Mesothelial cell of epicardium (in vitro differentiated cells): ENCODE measurements around the gene ACOX2. TPM values are rescaled to one million over a fixed set of nuclear protein-coding genes. Genes with fewer than 3 reads are reported as not detected.

Experiments used
- DNase-seq, 2 experiments: peaks; one replicate each; pipeline ENCODE4 v3.0.0; 2021; ENCODE audit warnings: low spot score in 2 of 2; ENCODE audit not compliant: unreplicated experiment in 2 of 2
- H3K27ac Mint-ChIP-seq: 2 replicates; pipeline ENCODE4 v1.8.0; 2021; ENCODE audit warnings: mixed read lengths
- H3K27me3 Mint-ChIP-seq: 2 replicates; pipeline ENCODE4 v1.8.0; 2021; ENCODE audit warnings: low read depth, mixed read lengths
- H3K36me3 Mint-ChIP-seq: 2 replicates; pipeline ENCODE4 v1.8.0; 2021; ENCODE audit warnings: mixed read lengths
- H3K4me1 Mint-ChIP-seq: 2 replicates; pipeline ENCODE4 v1.8.0; 2021; ENCODE audit warnings: mixed read lengths
- H3K4me3 Mint-ChIP-seq: 2 replicates; pipeline ENCODE4 v1.8.0; 2021; ENCODE audit warnings: mild to moderate bottlenecking, moderate library complexity, mixed read lengths
- H3K9me3 Mint-ChIP-seq: 2 replicates; pipeline ENCODE4 v1.8.0; 2021; ENCODE audit warnings: mixed read lengths
- CTCF ChIP-seq: fragments of 200-600 bp; sonication (generic); IDR thresholded peaks from one replicate; pipeline ENCODE4 v1.5.0; 2021; ENCODE audit warnings: antibody characterized with exemption; ENCODE audit not compliant: unreplicated experiment
- total RNA-seq: library from RNA; stranded (reverse); gene quantifications from 3 replicates; pipeline ENCODE4 v1.2.1, GENCODE V29; 2021

Gene ACOX2
- total RNA-seq, 1 donor from 2014 or later: 31.0 TPM

- H3K27ac Mint-ChIP-seq: no peak overlapping the region
- H3K36me3 Mint-ChIP-seq: no peaks in the 10 kb centered on the region
- no peak for DNase-seq
- peaks cover 16% of the 10 kb centered on the region for H3K27me3 Mint-ChIP-seq
- TF ChIP-seq CTCF: no peak
- H3K4me1 Mint-ChIP-seq: peaks cover 8% of the 10 kb centered on the region
- H3K9me3 Mint-ChIP-seq: no peaks in the 10 kb centered on the region
- H3K4me3 Mint-ChIP-seq: no peak overlapping the region
Observed at GRCh38 chr3:58519668-58520402, 17.2 kb downstream of the ACOX2 start.

GRCh38 chr3:58518291-58518789 lies 18.6 kb downstream of the ACOX2 start:
- H3K36me3 Mint-ChIP-seq: no peaks in the 10 kb centered on the region
- H3K27me3 Mint-ChIP-seq: peaks cover 16% of the 10 kb centered on the region
- peak overlapping the region; percentile 2 for H3K27ac Mint-ChIP-seq
- no peaks in the 10 kb centered on the region for H3K9me3 Mint-ChIP-seq
- TF ChIP-seq CTCF: no peak
- peaks cover 8% of the 10 kb centered on the region for H3K4me1 Mint-ChIP-seq
- no peak overlapping the region for H3K4me3 Mint-ChIP-seq
- no peak for DNase-seq

- Mint-ChIP-seq H3K4me3 (no peak overlapping the region), H3K36me3 (no peaks in the 10 kb centered on the region), H3K9me3 (no peaks in the 10 kb centered on the region), H3K27me3 (no peaks in the 10 kb centered on the region), H3K27ac (no peak overlapping the region), H3K4me1 (peaks cover 8% of the 10 kb centered on the region)
- no peak for TF ChIP-seq CTCF
- no peak for DNase-seq
Observed at GRCh38 chr3:58514405-58514804, 22.6 kb downstream of the ACOX2 start.

GRCh38 chr3:58508437-58508836 lies 28.6 kb downstream of the ACOX2 start:
- TF ChIP-seq CTCF: no peak
- H3K36me3 Mint-ChIP-seq: no peaks in the 10 kb centered on the region
- no peak overlapping the region for H3K4me3 Mint-ChIP-seq
- DNase-seq: no peak
- peak overlapping the region; percentile 35 for H3K27ac Mint-ChIP-seq
- H3K27me3 Mint-ChIP-seq: no peaks in the 10 kb centered on the region
- H3K9me3 Mint-ChIP-seq: no peaks in the 10 kb centered on the region
- H3K4me1 Mint-ChIP-seq: peaks cover 23% of the 10 kb centered on the region

- DNase-seq: no peak
- no peaks in the 10 kb centered on the region for H3K36me3 Mint-ChIP-seq
- H3K4me3 Mint-ChIP-seq: no peak overlapping the region
- H3K27ac Mint-ChIP-seq: peak overlapping the region; percentile 55
- H3K9me3 Mint-ChIP-seq: no peaks in the 10 kb centered on the region
- peaks cover 29% of the 10 kb centered on the region for H3K4me1 Mint-ChIP-seq
- no peak for TF ChIP-seq CTCF
- no peaks in the 10 kb centered on the region for H3K27me3 Mint-ChIP-seq
Observed at GRCh38 chr3:58507356-58508078, 29.5 kb downstream of the ACOX2 start.
